PFSK-1 (cell line): ENCODE measurements around the gene RABGEF1.

ENCODE experiments used
- FOXP2 ChIP-seq: optimal IDR thresholded peaks from 2 replicates; pipeline ENCODE3; 2011; ENCODE audit warnings: borderline replicate concordance, control low read depth, inconsistent platforms; ENCODE audit not compliant: insufficient read depth; ENCODE audit errors: extremely low read length, extremely low read depth
- POLR2AphosphoS5 ChIP-seq: IDR thresholded peaks from 2 replicates; pipeline ENCODE4 v1.6.1; 2012; ENCODE audit warnings: low read depth, mild to moderate bottlenecking, control low read depth, low read length, moderate library complexity
- SIN3A ChIP-seq: IDR thresholded peaks from 2 replicates; pipeline ENCODE4 v1.6.1; 2012; ENCODE audit warnings: mild to moderate bottlenecking, low read length, moderate library complexity, borderline replicate concordance; ENCODE audit not compliant: insufficient read depth
- TAF1 ChIP-seq: IDR thresholded peaks from 2 replicates; pipeline ENCODE4 v1.6.1; 2012; ENCODE audit warnings: low read length, control low read depth, borderline replicate concordance; ENCODE audit not compliant: insufficient read depth
- TF ChIP-seq, protein P1 (sequence below), 2 experiments: IDR thresholded peaks; 2 replicates each; pipeline versions ENCODE4 v1.6.1 to v1.8.0; 2011 to 2012; ENCODE audit warnings: low read depth in 2 of 2, low read length in 2 of 2, control low read depth in 1 of 2, inconsistent platforms in 1 of 2, mild to moderate bottlenecking in 1 of 2, moderate library complexity in 1 of 2; ENCODE audit not compliant: insufficient read depth in 1 of 2

RABGEF1 gene

DNA sequence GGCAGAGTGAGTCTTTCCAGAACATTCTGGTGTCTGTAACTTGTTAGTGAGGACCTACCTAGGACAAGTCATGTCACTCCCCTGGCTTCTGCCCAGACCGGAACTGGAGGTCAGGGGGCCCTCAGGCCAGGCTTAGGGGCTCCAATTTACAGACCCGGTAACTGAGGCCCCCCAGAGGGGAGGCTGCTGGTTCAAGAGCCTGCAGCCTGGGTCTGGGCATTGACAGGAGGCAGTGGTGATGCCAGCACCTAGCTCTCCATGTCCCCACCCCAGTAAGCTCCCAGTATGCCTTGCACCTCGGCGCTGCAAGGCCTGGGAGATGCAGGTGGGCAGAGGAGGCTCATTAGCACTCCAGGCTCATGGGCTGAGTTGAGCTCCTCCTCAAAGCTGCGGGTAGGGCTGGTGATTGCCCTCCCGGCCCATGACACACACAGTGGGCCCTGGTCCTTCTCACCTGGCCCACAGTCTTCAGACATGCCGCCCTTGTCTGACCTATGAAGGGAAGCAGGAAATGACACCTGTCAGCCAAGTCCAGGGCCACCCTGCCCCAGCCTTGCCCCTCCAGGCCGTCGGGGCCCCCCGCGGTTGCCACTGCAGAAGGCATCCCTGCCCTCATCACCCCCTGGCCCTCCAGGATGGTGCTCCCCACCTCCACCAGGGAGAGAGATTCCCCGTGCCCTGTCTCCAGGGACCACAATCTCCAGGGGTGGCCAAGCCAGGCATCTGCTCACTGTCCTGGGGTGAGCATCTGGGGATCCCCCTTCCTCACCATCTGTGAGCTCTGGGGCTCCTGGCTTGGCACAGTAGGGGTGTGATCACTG is 92.2 kb downstream of the RABGEF1 start:
- TF ChIP-seq, protein P1, sequence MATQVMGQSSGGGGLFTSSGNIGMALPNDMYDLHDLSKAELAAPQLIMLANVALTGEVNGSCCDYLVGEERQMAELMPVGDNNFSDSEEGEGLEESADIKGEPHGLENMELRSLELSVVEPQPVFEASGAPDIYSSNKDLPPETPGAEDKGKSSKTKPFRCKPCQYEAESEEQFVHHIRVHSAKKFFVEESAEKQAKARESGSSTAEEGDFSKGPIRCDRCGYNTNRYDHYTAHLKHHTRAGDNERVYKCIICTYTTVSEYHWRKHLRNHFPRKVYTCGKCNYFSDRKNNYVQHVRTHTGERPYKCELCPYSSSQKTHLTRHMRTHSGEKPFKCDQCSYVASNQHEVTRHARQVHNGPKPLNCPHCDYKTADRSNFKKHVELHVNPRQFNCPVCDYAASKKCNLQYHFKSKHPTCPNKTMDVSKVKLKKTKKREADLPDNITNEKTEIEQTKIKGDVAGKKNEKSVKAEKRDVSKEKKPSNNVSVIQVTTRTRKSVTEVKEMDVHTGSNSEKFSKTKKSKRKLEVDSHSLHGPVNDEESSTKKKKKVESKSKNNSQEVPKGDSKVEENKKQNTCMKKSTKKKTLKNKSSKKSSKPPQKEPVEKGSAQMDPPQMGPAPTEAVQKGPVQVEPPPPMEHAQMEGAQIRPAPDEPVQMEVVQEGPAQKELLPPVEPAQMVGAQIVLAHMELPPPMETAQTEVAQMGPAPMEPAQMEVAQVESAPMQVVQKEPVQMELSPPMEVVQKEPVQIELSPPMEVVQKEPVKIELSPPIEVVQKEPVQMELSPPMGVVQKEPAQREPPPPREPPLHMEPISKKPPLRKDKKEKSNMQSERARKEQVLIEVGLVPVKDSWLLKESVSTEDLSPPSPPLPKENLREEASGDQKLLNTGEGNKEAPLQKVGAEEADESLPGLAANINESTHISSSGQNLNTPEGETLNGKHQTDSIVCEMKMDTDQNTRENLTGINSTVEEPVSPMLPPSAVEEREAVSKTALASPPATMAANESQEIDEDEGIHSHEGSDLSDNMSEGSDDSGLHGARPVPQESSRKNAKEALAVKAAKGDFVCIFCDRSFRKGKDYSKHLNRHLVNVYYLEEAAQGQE (IDR thresholded peaks at IDR 0.05; ENCODE audit: insufficient read depth in 1 of 2, low read depth in 2 of 2, low read length in 2 of 2), result no peak
- TF ChIP-seq TAF1, result no peak
- no peak for TF ChIP-seq POLR2AphosphoS5
- TF ChIP-seq SIN3A, result no peak
- no peak for TF ChIP-seq FOXP2

DNA sequence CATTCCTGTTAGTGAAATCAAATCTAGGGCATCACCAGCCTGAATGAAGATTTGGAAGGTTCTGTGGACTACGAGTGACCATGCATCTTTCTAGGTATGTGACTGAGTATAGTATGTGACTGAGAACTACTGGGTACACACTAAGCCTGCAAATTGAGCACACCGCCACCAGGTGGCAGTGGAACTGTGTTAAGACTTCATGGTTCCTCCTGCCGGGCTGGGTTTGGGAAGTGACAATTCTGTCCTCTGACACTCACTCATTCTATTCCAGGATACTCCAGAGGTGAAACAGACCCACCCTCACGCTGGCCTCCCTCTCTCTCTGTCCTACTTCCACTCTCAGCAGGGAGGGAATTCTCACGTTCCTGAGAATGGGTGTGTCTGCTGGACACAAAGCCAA is 96.5 kb downstream of the RABGEF1 start:
- TF ChIP-seq FOXP2 (no peak), TAF1 (no peak), POLR2AphosphoS5 (no peak), SIN3A (no peak)
- TF ChIP-seq, protein P1 (IDR thresholded peaks at IDR 0.05; ENCODE audit: insufficient read depth in 1 of 2, low read depth in 2 of 2, low read length in 2 of 2), result no peak

DNA sequence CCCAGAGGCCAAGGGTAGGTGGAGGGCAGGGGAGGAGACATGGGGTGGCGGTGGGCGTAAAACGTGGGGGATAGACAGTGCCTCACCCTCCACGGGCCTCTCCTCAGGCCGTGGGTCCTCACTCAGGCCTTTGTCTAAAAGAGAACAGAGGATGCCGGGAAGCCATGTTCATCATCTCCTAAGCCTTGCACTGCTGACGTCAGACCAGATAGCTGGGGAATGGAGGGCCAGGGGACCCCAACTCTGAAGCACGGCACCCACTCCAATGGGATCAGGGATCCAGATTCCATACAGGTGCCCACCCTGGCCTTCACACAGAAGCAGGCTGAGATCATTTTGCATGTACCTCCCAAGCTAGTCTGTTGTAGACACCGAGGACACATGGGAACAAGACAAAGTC is 97.1 kb downstream of the RABGEF1 start:
- TF ChIP-seq POLR2AphosphoS5 (no peak), FOXP2 (no peak), TAF1 (no peak), SIN3A (no peak)

DNA sequence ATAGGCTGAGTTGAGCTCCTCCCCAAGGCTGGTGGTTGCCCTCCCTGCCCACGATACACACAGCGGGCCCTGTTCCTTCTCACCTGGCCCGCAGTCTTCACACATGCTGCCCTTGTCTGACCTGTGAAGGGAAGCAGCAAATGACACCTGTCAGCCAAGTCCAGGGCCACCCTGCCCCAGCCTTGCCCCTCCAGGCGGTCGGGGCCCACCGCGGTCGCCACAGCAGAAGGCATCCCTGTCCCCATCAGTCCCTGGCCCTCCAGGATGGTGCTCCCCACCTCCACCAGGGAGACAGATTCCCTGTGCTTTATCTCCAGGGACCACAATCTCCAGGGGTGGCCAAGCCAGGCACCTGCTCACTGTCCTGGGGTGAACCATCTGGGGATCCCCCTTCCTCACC is 99.3 kb downstream of the RABGEF1 start:
- TF ChIP-seq POLR2AphosphoS5 (no peak), SIN3A (no peak), TAF1 (no peak), FOXP2 (no peak)
- TF ChIP-seq, protein P1 (IDR thresholded peaks at IDR 0.05; ENCODE audit: insufficient read depth in 1 of 2, low read depth in 2 of 2, low read length in 2 of 2), result no peak

DNA sequence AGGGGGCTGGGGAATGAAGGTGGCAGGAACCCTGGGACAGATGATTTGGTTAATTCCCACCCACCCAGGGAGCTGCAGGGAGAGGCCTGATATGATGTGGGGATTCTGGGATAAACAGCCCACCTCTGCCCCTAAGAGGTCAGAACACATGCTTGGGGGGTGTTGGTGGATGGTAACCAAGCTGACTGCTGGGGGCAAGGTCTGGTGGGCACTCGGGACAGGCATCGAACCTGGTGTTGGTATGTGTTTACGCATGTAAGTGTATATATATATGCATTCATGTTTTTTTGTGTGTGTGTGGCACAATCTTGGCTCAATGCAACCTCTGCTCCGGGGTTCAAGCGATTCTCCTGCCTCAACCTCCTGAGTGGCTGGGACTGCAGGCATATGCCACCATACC is 99.8 kb downstream of the RABGEF1 start:
- TF ChIP-seq TAF1 (no peak), FOXP2 (no peak), POLR2AphosphoS5 (no peak), SIN3A (no peak)
- TF ChIP-seq, protein P1 (IDR thresholded peaks at IDR 0.05; ENCODE audit: insufficient read depth in 1 of 2, low read depth in 2 of 2, low read length in 2 of 2), result no peak
